Measurements from ENCODE around the gene COG5.
A peak's percentile ranks its signal among the peaks of the same experiment; 100 is the strongest.

The COG5 gene

DNA sequence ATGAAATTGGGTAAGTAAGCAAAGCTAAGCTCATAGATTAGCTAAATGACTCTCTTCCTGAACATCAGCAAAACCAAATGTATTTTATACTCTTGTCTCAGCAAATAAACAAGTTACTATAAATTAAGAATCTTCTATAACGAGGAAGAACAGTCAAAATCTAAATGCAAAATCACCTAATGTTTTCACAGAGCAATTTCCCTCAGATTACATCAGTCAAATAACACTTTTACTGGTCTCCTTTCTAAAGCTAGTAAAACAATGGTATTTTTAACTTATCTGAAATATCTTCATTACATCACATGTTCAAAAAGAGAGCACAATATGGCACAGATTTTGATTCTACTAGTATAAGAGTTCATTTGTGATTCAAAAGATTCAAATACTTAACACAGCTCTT is 110.3 kb downstream of the COG5 start:
- DNase-seq: no peak

DNA sequence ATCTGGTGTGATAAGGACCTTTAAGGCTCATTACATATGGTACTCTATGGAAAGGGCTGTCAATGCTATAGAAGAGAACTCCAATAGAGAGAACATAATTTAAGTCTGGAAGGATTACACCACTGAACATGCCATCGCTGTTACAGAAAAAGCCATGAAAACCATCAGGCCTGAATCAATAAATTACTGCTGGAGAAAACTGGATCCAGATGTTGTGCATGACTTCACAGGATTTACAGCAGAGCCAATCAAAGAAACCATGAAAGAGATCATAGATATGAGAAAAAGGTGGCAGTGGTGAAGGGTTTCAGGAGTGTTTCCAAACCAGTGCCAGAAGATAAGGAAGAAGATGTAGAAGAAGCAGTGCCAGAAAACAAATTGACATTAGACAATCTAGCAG is 112.8 kb downstream of the COG5 start:
- DNase-seq: no peak

DNA sequence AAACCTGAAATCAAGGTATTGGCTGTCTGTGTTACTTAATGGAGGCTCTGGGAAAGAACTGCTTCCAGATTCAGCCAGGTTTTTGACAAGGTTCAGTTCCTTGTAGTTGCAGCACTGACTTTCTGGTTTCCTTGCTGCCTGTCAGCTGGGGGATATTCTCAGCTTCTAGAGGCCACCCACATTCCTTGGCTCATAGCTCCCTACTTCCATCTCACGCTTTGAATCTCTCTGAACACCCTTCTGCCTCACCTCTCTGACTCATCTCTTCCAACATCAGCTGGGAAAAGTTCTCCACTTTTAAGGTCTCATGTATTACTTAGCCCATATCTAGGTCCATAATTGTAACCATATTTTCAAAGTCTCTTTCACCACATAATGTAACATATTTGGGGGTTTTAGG is 116.7 kb downstream of the COG5 start:
- DNase-seq: peak; percentile 33

DNA sequence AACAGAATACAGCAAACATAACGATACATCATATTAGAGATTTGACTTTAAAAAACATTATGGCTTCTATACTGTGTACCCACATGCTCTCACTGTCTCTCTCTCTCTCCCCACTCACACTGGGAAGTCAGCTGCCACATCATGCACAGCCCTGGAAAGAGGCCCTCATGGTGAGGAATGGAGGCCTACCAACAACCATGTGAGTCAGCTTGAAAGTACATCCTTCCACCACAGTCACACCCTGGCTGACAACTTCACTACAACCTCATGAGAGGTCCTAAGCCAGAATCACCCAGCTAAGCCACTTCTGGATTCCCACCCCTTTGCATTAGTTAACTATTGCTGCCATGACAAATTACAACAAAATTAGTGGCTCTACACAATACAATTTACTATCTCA is 117.2 kb downstream of the COG5 start:
- DNase-seq: peak; percentile 51

DNA sequence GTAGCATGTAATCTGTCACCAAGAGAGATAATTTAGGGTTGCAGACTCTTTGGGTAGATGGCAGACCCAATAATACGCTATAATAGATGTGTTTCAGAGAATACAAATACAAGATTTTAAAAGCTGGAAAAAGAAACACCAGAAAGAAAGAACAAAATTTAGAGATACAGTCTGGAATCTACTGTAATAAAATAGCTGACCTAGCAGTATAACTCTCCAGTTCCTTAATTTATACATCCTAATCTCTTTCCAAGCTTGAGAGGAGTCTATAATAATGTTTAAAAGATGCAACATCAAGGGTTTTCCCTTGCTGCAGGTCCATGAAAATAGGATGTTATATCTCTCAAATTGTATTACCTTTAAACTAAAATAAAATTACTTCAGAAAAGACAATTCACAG is 121.0 kb downstream of the COG5 start:
- DNase-seq: no peak

DNA sequence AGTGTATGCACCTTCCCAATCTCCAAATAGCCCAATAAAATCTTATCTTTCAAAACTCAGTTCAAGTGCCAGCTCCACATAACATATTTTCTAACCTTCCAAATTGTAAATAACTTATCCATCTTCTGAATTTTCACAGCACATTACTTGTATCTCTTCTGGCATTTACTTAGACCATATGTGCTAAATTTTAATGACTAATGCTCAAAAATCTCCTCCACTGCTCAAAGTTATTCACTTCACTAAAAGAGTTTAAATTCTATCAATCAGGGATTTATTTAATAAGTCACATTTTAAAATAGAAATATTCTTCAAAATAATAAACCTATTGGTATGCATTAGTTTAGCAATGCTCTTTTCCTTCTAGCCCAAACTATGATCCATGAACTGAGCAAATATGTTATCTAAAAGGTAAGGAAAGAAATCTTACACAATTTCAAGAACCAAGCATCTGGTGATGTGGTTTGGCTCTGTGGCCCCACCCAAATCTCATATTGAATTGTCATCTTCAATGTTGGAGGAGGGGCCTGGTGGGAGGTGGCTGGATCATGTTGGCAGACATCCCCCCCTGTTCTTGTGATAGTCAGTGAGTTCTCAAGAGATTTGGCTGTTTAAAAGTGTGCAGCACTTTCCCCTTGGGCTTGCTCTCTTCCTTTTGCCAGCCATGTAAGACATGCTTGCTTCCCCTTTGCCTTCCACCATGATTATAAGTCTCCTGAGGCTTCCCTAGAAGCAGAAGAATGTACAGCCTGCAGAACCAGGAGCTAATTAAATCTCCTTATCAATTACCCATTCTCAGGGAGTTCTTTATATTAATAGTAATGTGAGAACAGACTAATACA is 121.9 kb downstream of the COG5 start:
- peak; percentile 14 for DNase-seq

DNA sequence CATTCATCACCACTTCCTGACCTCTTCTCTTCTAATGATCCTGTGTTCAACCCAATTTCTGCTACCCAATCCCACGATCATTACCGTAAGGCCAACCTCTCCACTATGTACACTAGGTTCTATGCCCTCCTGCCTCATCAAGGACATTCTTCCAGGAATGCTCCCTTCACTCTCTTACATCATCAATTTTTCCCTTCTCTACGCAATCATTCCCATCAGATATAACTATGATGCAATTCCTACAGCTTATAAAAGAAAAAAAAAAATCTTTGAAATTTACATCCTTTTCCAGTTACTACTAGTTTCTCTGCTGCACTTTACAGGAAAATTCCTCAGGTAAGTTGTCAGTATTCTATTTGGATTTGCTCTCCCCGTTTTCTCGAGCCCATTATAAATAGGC is 124.7 kb downstream of the COG5 start:
- DNase-seq: no peak

DNA sequence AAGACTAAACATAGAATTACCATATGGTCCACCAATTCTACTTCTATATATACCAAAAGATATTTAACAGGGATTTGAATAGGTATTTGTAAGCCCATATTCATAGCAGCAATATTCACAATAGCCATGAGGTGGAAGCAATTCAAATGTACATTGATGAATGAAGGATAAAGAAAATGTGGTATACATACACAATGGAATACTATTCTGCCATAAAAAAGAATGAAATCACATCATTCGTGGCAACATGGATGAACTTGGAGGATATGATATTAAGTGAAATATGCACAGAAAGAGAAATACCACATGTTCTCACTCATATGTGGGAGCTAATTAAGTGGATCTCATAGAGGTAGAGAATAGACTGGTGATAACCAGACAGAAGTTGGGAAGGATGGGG is 128.0 kb downstream of the COG5 start:
- DNase-seq: no peak

DNA sequence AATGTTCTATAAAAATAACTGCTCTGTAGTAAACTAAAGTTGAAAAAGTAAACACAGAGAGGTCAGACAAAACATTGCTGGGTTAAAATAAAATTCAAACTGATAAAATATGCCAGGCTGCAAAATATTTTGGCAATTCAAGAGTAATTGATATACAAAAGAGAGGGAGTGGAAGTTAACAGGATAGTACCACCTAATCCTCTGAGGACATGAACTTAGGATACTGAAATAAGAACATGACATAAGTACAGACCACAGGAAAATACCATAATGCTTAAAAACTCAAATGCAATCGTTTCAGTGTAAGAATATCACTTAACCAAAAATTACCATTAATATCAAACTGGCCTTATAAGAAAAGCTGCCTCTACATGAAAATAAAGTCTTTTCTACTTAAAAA is 131.5 kb downstream of the COG5 start:
- no peak for DNase-seq

DNA sequence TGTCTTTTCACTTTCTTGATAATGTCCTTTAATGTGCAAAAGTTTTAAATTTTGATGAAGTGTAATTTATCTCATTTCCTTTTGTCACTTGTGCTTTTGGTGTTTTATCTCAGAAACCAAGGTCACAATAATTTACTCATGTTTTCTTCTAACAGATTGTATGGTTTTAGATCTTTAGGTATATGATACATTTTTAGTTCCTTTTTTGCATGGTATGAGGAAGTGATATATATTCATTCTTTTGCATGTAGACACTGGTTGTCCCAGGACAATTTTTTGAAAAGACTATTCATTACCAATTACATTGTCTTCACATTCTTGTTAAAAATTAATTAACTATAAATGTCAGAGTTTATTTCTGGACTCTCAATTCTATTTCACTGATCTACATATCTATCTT is 133.7 kb downstream of the COG5 start:
- no peak for DNase-seq

DNA sequence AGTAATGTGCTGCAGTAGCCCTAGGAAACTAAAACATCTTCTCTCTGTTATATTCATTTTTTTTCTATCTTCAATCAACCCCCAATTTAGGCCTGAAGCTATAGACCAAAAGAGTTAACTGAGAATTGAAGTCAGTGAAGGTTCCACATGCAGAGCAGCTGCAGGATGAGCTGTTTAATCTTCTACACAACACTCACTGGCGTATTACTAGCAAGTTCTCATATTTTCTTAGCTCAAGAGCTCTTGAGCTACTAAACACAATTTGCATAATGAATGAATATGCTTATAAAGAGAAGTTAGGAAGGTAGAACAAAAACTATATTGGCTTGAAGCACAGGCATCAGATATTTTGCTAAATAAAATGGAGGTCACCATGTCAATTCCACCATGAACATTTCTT is 135.1 kb downstream of the COG5 start:
- DNase-seq: no peak

DNA sequence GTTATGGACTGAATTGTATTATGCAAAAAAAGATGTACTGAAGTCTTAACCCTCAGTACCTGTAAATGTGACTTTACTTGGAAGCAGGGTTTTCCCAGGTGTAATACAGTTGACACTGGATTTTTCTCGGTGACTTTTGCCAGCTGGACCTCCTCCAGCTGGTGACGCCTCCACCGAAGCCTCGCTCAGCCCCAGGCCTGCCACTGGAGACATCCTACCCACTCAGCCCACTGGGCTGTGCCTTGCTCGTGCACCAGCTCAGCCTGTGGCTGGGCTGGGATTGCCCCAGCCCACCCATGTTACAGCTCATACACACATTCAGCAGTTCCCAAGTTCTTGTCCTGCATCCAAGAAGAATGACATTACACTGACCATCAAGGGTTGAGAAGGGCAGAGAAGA is 136.3 kb downstream of the COG5 start:
- no peak for DNase-seq

DNA sequence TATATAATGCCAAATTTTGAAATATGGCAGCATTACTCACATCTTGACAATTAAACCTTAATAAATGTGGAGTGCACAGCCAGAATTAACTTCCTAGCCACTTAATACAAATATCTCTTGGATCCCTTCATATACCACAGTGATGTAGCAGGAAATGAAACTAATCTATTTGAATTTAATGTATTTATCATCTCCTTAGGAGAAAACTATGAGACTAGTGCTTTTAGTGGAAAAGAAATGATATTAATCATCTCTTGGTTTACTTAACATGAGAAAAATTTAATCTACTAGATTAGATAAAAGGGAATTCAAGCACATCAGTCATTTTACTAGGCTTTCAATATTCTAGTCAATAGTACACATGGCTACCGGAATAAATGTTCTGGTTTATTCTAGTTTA is 149.5 kb downstream of the COG5 start:
- no peak for DNase-seq

DNA sequence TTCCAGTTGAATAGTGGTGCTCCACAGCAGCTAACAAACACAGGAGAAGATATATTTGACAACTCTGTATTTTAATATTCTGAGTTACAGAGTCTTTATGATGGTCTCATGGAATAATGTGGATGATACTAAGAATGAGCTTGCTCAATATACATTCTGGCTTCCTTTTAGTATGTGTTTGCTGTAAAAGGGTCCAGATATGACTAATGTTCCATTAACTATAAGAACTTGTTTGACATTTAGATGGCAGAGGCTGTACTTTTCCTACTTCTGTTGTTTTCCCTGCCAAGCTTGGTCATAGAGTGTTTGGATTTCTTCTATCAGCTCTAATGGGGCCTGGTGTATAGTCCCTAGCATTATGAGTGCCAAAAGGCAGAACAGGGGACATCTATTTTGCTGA is 155.4 kb downstream of the COG5 start:
- no peak for DNase-seq

DNA sequence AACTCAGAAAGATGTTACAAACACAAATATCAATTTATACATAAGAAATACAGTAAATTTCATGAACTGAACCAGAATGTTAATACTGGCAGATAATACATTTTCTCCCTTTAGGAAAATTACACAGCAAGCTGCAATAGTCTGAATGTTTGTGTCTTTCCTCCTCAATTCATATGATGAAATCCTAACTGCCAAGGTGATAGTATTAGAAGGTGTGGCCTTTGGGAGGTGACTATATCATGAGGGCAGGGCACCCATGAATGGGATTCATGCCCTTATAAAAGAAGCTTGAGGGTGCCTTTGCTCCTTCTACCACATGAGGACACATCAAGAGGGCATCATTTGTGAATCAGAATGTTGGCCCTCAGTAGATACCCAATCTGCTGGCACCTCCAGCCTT is 158.2 kb downstream of the COG5 start:
- DNase-seq: no peak

DNA sequence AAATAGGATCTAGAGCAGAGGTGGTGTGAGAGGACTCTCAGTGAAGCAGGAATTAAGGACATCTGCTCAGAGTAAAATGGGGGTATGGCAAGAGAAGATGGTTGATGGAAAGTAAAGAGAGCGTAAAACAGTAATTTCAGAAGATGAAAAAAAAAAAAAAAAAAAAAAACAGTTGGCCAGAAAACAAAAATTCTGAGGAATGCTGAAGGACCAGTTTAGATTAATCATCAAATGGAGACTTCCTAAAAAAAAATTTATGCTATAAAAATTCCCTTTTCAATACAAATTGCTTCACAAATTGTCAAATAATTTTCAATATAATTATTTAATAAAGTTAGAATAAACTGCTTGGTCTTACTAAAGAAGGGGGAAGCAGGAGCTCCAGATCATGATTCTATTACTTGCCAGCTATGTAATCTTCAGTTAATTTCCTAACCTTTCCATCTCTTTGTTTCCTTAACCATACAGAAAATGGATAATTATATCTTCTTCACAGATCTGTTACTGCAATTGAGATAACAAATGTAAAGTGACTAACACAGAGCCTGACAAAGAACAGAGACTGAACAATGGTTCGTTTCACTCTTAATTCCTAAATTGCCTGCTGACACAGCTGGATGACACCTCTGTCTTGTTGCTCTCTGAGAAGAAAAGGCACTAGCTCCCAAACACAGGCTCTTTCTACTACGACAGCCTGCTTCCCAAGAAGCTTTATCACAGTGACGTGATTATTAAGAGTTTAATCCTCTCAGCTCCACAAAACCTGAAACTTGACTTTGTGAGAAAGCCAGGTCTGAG is 158.8 kb downstream of the COG5 start:
- DNase-seq: no peak

DNA sequence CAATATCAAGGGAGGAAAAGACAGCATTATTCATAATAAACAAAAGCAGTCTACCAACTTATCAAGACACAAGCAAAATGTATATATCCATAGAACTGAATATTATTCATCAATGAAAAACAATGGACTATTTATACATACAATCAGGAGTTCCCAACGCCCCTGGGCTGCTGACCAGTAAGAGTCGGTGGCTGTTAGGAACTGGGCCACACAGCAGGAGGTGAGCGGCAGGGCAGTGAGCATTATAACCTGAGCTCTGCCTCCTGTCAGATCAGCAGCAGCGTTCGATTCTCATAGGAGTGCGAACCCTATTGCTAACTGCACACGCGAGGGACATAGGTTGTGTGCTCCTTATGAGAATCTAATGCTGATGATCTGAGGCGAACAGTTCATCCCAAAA is 165.6 kb downstream of the COG5 start:
- DNase-seq: no peak

DNA sequence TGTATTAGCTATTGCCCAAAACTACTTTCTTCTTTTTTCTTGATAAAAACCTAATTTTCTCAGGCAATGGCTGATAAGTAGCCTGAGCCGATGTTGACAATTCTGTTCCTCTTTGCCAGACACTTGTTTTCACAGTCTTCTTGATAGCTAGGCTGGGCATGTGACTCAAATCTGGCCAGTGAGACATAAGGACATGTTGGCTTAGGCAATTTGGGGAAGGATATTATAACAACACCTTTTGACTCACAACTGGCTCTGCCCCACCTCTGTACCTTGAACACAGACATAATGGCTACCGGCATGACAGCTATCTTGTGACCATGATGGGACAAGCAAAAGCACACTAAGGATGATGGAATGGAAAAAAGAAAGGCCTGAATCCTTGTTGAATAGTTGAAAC is 166.7 kb downstream of the COG5 start:
- no peak for DNase-seq

DNA sequence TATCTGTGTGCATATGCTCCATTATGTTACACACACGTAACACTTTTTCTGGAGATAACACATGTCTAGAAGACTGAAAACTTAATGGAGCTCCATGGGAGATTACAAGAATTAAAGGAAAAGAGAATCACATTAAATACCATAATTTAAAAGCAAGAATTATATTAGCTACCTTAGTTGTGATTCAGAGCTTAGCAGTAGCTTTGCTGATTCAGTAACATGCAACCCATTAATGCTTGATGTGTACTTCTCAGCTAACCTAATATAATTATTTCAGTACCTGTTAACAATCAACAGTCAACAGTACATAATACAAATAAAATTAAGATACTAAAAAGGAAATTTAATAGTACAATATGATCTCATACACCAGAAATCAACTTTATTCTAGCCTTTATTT is 167.6 kb downstream of the COG5 start:
- no peak for DNase-seq

DNA sequence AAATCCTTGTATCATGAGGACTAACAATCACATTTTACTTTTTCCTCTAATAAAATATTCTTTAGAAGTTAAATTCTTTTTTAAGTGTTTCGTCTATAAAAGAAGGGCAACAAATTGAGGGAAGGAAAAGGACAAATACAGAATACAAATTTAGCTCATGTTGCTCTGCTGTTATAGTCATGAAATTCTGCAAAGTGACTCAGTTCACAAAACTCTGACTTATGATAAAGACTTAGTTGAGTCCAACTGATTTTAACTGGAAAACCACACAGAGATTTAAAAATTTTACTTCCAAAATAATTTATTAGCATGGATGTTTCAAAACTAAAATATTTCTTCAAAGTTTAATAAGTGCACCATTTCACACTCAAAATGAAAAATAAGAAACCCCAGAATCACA is 168.9 kb downstream of the COG5 start:
- peak; percentile 48 for DNase-seq

DNA sequence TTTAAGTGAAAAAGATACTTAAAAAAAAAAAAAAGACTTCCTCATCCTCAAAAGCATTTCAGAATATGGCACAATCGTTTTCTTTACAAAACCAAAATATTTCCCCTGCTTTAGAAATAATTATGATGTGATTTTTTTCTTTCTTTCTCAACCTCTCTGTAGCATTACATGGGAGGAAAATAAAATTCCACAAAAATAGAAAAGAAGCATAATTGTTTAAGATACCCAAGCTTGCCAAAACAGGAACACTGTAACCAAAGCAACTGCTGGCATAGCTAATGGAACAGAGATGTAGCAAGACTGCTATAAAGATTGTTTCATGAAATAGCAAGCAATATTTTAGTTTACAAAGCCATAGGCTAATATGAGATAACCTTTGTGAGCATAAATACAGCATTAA is 169.4 kb downstream of the COG5 start:
- no peak for DNase-seq

DNA sequence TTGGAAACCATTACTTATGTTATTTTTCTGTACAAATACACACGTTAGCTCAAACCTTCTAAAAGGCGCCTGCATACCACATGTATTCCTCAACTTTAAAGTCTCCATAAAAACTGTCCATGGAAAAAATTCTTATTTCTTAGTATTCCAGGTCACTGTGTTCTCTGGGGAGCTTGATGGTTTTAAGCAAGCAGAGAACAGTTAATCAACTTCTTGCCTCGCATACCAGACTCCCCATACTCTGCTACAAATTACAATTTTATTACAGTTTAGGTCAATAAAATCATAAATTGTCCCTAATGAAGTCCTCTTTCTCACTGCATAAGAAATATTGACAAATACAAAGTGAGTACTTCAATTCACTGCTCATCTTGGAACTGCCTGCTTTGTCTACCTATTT is 170.9 kb downstream of the COG5 start:
- no peak for DNase-seq

DNA sequence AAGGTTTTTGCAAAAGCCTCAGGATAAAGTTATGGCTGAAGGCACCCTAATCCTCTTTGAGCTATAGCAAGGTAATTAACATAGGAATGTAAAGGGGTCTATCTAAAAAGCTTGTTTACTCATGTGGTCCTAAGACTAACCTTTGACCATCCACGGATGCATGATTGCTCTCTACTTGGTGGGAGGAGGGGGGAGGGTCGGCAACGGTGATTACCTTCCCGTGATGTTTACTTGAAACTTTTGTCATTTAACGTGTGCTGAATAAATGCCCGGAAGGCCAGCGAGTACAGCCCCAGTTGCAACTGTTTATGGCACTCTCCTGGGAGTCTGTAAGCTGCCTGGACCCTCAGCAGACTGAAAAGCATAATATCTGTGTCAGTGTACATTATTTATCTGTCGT is 172.8 kb downstream of the COG5 start:
- no peak for DNase-seq

DNA sequence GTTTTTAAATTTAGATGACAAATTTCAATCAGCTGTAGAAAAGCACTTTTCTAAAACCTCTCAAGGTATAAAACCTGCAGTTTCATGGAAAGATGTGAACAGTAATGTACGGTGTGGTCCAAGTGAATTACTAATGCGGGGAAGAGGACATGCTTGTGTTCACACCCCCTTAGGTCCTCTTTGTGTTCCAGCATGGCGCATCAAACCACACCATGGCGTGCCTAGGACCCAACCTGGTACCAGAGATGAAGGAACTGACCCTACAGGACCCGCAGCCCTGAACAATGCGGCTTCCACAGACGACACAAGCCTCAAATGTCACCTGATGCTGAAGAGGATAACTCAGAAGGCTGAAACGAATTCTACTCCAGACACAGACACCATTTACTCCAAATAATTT is 175.1 kb downstream of the COG5 start:
- no peak for DNase-seq
